GM12872 (cell line): ENCODE measurements around the gene AVPR1A.

ENCODE experiments used
- TF ChIP-seq, protein P1 (sequence below): IDR thresholded peaks from 3 replicates; pipeline ENCODE4 v1.5.1; 2011; ENCODE audit warnings: low read depth, mild to moderate bottlenecking, low read length, moderate library complexity; ENCODE audit not compliant: insufficient read depth

The AVPR1A gene

DNA sequence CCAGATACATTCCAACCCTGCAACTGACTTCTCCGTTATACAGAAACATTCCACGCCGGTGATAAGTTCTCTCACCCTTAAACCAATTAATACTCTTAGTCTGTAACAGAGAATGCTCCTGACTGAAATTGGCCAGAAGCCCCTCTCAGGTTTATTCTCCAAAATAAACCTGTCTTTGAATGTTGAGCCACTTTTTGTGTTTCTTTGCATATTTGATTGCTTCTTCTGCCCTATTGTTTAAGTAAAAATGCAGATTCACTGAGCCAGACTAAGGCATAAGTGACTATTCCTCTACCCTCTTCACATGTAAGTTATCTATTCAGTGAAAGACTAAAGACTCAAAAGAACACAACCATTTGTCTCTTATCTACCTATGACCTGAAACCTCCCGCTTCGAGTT, 3.6 kb upstream of the AVPR1A start:
- TF ChIP-seq, protein P1, sequence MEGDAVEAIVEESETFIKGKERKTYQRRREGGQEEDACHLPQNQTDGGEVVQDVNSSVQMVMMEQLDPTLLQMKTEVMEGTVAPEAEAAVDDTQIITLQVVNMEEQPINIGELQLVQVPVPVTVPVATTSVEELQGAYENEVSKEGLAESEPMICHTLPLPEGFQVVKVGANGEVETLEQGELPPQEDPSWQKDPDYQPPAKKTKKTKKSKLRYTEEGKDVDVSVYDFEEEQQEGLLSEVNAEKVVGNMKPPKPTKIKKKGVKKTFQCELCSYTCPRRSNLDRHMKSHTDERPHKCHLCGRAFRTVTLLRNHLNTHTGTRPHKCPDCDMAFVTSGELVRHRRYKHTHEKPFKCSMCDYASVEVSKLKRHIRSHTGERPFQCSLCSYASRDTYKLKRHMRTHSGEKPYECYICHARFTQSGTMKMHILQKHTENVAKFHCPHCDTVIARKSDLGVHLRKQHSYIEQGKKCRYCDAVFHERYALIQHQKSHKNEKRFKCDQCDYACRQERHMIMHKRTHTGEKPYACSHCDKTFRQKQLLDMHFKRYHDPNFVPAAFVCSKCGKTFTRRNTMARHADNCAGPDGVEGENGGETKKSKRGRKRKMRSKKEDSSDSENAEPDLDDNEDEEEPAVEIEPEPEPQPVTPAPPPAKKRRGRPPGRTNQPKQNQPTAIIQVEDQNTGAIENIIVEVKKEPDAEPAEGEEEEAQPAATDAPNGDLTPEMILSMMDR = no peak

DNA sequence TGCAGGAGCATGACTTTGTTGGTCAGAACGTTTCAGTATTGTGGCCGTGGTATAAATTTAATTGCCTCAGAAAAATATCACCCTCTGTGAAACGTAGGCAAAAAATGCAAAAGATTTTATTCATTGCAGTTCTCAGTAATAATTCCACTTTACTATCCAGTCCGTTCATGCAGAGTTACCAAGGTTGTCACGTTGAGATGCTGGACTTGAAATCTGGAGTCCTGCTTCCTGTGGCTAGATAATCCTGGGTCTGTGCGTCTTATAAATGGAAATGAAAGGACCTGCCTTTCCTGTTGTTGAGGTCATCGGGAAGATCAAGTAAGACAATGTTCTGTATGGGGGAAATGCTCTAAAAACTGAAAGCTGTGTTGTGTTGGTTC, 1.3 kb upstream of the AVPR1A start:
- TF ChIP-seq, protein P1 = no peak

DNA sequence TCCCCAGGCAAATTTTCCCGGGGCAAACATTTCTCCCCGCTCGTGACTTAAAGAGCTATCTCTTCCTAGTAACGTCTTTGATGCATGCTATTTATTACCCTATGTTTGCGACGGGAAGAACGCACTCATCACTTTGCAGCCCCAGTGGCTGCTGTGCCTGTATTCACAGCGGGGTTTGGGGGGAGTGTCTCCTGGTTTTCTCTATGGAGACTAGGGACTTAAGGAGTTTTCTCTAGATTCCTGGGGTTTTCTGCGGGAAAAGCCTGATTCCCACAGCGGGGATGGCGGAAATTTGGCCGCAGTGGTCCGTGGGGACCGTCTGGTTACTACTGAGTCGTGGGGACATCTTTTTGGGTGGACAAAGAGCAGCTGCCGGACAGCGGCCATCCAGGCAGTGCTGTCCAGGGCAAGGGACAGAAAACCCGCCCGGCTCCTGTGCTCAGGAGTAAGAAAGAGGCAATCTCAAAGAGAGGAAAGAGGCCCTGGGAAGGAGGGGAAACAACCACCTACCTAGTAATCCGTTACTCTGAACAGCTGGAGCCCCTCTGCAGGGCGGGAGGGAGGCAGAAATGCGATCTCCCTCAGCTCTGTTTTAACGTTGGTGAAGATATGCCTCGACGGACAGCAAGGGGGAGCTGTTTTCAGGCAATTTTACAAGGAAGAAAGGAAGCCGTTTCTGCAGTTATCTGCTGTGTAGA, 771 bp upstream of the AVPR1A start:
- TF ChIP-seq, protein P1 = peak; percentile 86

DNA sequence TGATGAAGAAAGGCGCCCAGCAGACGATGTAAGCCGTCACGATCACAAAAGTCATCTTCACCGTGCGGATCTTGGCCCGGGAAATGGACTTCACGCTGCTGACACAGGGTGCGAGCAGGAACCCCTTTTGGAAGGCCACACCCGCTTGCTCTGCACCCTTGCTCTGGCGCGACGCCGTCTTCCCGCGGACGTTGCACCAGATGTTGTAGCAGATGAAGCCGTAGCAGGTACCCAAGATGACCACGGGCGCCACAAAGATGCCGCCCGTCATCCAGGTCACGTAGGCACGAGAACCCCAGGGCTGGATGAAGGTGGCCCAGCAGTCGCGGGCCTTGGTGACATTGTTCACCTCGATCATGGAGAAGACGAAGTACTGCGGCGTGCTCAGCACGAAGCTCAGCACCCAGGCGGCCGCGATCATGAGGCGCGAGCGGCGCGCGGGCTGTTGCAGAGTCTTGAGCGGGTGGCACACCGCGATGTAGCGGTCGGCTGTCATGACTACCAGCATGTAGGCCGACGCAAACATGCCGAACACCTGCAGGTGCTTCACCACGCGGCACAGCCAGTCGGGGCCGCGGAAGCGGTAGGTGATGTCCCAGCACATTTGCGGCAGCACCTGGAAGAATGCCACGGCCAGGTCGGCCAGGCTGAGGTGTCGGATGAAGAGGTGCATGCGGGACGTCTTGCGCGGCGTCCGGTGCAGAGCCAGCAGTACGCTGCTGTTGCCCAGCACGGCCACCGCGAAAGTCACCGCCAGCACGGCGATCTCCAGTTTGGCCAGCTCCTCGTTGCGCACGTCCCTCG, 890 bp downstream of the AVPR1A start:
- TF ChIP-seq, protein P1 = no peak

DNA sequence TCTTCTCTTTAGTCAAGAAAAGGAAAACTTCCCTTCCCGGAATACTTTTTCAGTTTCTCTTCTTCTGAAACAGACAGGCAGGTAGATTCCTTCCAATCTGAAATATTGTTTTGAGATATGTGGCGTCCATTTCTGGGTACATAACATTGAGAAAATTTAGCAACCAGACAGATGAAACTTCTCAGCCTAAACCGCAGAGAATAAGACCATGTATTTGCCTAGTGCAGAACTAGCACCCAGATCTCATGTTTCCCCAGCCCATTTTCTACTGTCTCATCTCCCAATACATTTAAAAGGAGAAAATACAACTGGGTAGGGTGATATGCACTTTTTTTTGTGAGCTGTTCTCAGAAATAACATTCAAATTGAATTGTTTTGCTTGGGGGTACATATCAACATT, 6.4 kb downstream of the AVPR1A start:
- TF ChIP-seq, protein P1 = no peak

DNA sequence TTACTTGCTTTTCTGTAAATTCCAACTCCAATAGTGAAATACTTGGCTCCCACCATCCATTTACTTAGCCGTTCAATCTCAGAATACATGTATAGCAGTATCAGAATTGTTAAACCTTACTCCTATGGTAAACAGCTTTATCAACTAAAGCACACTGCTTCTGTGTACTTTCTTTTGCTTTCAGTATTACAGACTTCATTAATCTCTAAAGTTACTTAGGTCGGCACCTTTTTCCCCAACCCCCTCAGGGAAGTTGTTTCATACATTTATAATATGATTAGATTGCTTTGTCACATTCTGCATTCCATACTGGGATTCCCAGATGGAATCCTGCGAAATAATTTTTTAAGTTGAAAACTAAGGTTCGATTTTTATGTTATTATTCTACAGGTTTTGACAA, 12.5 kb downstream of the AVPR1A start:
- TF ChIP-seq, protein P1 = no peak

DNA sequence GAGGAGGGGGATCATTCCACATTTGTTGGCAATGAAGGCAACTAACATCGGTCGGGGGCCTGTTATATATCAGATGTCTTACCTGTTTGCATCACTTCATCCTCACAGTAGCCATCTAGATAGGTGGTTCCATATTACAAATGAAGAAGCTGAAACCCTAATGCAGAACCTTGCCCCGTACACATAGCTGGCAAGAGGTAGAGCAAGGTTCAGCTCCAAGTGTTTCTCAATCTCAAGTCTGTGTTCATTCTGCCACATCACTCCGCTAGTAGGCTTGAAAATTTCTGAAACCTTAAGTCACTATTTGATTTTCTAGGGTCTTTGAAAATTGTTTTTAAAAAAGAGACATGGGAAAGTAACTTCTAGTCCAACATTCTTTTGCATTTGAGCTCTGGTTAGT, 17.0 kb downstream of the AVPR1A start:
- TF ChIP-seq, protein P1 = no peak
